Peyer's patch (tissue), 4 donors: ENCODE results near the gene RNF20. TPM values are rescaled to one million over a fixed set of nuclear protein-coding genes. Genes with fewer than 3 reads are reported as not detected.
"Not testable (repeated sequence)": the region's sequence is repeated elsewhere in the genome, so short reads cannot be mapped to it uniquely, and the experiment has no call there.

Source experiments
- DNase-seq, 3 donors: peaks; one replicate each; pipeline ENCODE4 v3.0.0-alpha.2; 2017 to 2019
- H3K27ac ChIP-seq, 4 donors: fragments of 200-600 bp; sonication (generic); one replicate each; pipeline ENCODE4 v1.5.1; 2016 to 2019
- H3K27me3 ChIP-seq, 2 donors: fragments of 200-600 bp; sonication (generic); one replicate each; pipeline ENCODE4 v1.5.1; 2019
- H3K36me3 ChIP-seq, 3 donors: fragments of 200-600 bp; sonication (generic); one replicate each; pipeline ENCODE4 v1.5.1; 2016 to 2019
- H3K4me1 ChIP-seq, 4 donors: fragments of 200-600 bp; sonication (generic); one replicate each; pipeline ENCODE4 v1.5.1; 2016 to 2019
- H3K4me3 ChIP-seq, 4 donors: fragments of 200-600 bp; sonication (generic); 1 replicate in 3 of 4; 2 replicates in 1 of 4; pipeline ENCODE4 v1.5.1; 2016 to 2019; ENCODE audit warnings: mild to moderate bottlenecking in 1 of 4
- H3K9me3 ChIP-seq, 4 donors: fragments of 200-600 bp; sonication (generic); one replicate each; pipeline ENCODE4 v1.5.1; 2016 to 2019; ENCODE audit warnings: mild to moderate bottlenecking in 1 of 4
- POLR2A ChIP-seq, 2 donors: fragments of 450-650 bp; IDR thresholded peaks; one replicate each; pipeline ENCODE4 v1.5.1; 2017; ENCODE audit warnings: antibody characterized with exemption in 2 of 2, mild to moderate bottlenecking in 2 of 2, moderate library complexity in 2 of 2
- total RNA-seq, 4 donors: library from RNA; depleted of rRNA; stranded (reverse); fragments of >200 nt; gene quantifications; one replicate each; pipeline ENCODE4 v1.1.0, GENCODE V29; 2016
- TF ChIP-seq, protein P1 (sequence below), 6 experiments: fragments of 450-650 bp in 4 of 6; fragments of 200-600 bp in 2 of 6; sonication (generic) in 1 of 6; IDR thresholded peaks; one replicate each; pipeline ENCODE4 v1.5.1; 2017 to 2019; ENCODE audit warnings: antibody characterized with exemption in 6 of 6, mild to moderate bottlenecking in 3 of 6, moderate library complexity in 1 of 6

Gene RNF20
- total RNA-seq, 4 donors from 2014 or later = 14.1 to 35.5 (median 16.1) TPM

DNA sequence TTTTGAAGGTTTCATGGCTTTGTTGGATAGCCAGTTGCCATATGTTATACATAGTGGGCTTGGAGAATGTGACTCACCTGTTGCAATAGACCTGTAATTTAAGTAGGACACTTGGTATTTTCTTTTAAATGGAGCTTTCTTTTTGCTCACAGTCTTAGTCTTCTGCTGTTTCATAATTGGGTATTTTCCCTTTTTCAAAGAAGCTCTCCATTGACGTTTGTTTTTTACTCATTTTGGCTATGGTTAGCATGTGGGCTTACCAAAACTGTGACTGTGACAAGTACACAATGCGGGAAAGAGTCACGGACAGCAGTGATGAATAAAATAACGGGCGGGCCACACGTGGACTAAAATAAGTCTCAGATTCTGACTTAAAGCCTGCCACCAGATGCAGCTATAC lies 23.2 kb upstream of the RNF20 start:
- DNase-seq = no peak
- no peaks in the 10 kb centered on the region for H3K9me3 ChIP-seq
- no peaks in the 10 kb centered on the region for H3K27me3 ChIP-seq
- no peak for TF ChIP-seq POLR2A (IDR thresholded peaks at IDR 0.05)
- TF ChIP-seq, protein P1, sequence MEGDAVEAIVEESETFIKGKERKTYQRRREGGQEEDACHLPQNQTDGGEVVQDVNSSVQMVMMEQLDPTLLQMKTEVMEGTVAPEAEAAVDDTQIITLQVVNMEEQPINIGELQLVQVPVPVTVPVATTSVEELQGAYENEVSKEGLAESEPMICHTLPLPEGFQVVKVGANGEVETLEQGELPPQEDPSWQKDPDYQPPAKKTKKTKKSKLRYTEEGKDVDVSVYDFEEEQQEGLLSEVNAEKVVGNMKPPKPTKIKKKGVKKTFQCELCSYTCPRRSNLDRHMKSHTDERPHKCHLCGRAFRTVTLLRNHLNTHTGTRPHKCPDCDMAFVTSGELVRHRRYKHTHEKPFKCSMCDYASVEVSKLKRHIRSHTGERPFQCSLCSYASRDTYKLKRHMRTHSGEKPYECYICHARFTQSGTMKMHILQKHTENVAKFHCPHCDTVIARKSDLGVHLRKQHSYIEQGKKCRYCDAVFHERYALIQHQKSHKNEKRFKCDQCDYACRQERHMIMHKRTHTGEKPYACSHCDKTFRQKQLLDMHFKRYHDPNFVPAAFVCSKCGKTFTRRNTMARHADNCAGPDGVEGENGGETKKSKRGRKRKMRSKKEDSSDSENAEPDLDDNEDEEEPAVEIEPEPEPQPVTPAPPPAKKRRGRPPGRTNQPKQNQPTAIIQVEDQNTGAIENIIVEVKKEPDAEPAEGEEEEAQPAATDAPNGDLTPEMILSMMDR (IDR thresholded peaks at IDR 0.05) = no peak
- H3K4me1 ChIP-seq = no peaks in the 10 kb centered on the region
- H3K36me3 ChIP-seq = no peaks in the 10 kb centered on the region
- H3K27ac ChIP-seq = no peak overlapping the region
- no peak overlapping the region for H3K4me3 ChIP-seq

DNA sequence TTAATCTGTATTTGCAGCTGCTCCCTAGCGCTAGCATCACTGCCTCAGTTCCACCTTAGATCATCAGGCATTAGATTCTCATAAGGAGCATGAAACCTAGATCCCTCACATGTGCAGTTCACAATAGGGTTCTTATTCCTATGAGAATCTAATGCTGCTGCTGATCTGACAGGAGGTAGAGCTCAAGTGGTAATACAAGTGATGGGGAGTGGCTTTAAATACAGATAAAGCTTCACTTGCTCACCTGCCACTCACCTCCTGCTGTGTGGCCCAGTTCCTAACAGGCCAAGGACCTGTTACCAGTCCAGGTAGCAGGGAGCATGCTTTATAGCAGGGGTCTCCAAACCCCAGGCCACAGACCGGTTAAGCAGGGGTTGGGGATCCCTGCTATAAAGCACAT lies 22.6 kb upstream of the RNF20 start:
- Histone ChIP-seq H3K4me3 (no peak overlapping the region), H3K27me3 (no peaks in the 10 kb centered on the region), H3K9me3 (no peaks in the 10 kb centered on the region), H3K4me1 (no peaks in the 10 kb centered on the region), H3K27ac (no peak overlapping the region), H3K36me3 (no peaks in the 10 kb centered on the region)
- no peak for TF ChIP-seq POLR2A (IDR thresholded peaks at IDR 0.05)
- DNase-seq = no peak

DNA sequence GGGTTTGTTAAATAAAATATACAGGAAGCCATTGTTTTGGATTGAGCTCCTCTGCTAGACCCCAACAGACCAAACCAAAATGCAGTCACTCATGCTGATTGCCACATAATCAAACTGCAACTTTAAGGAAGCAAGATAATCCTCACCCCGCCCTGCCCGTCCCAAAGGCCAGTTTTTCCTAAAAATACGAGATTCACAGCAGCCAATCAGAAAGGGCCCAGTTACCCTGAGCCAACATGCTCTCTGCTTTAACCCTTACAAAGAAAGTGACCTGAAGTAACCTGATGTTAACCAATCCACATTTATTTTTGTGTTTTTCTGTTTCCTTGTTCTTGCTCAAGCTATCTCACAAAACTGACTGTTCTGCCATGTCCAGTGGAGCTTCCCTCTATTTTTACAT lies 21.5 kb upstream of the RNF20 start:
- DNase-seq = no peak
- Histone ChIP-seq H3K27me3 (no peaks in the 10 kb centered on the region), H3K4me3 (no peak overlapping the region), H3K9me3 (no peaks in the 10 kb centered on the region), H3K36me3 (no peaks in the 10 kb centered on the region), H3K4me1 (no peaks in the 10 kb centered on the region), H3K27ac (no peak overlapping the region)
- TF ChIP-seq, protein P1 (IDR thresholded peaks at IDR 0.05) = no peak
- TF ChIP-seq POLR2A (IDR thresholded peaks at IDR 0.05) = no peak

DNA sequence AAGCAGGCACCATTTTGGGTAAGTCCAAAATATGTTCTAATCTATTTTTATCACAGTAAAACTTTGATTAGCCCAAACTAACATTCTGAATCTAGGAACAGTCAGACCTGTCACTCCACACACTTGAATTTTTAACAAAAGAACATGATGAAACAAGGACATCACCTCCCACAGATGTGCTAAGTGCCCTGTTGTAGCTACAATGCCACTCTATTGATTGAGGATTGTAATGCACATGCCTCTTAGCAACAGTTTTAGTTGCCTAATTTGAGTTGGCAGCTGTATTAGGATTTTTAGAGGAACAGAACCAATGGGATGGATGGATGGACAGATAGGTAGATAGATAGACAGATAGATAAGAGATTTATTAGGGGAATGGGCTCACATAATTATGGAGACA lies 20.3 kb upstream of the RNF20 start:
- H3K36me3 ChIP-seq = no peaks in the 10 kb centered on the region
- no peak for DNase-seq
- H3K27me3 ChIP-seq = no peaks in the 10 kb centered on the region
- no peaks in the 10 kb centered on the region for H3K4me1 ChIP-seq
- TF ChIP-seq, protein P1 (IDR thresholded peaks at IDR 0.05) = no peak
- no peak for TF ChIP-seq POLR2A (IDR thresholded peaks at IDR 0.05)
- no peaks in the 10 kb centered on the region for H3K9me3 ChIP-seq
- H3K4me3 ChIP-seq = no peak overlapping the region
- H3K27ac ChIP-seq = no peak overlapping the region

DNA sequence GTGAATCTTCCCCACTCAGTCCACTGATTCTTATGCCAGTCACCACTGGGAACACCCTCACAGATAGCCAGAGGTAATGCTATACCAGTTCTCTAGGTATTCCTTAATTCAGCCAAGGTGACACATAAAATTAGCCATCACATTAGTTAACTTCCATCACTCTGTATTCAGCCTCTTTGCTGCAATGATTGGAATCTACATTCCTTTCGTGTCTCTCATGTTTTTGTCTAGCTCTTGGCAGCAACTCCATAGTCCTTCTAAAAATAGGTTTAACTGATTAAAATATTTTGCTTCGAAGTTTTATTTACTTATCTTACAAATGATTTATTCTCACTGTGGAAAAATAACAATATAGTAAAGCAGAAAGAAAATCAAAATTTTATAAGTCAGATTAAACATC lies 19.6 kb upstream of the RNF20 start:
- Histone ChIP-seq H3K27ac (no peak overlapping the region), H3K27me3 (no peaks in the 10 kb centered on the region), H3K9me3 (no peaks in the 10 kb centered on the region), H3K36me3 (no peaks in the 10 kb centered on the region), H3K4me3 (no peak overlapping the region), H3K4me1 (no peaks in the 10 kb centered on the region)
- no peak for DNase-seq
- no peak for TF ChIP-seq POLR2A (IDR thresholded peaks at IDR 0.05)
- TF ChIP-seq, protein P1 (IDR thresholded peaks at IDR 0.05) = no peak

DNA sequence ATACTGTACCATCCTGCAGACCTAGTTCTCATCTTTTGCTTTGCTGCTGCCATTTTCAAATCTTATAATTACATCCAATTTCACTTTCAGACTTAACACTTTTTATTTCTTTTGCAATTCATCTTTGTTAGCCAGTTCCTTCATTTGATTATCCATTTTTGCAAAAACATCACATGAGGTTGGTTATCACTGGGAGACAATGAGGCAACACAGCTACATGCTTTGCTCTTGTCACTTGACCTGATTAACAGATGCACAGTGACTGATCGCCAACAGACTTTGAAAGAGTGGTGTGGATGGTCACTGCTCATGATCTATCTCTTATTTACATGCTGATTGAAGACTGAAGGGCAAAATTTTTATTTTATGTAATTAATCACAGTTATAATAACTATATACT lies 17.0 kb upstream of the RNF20 start:
- TF ChIP-seq, protein P1 (IDR thresholded peaks at IDR 0.05) = no peak
- no peak for TF ChIP-seq POLR2A (IDR thresholded peaks at IDR 0.05)
- Histone ChIP-seq H3K9me3 (no peaks in the 10 kb centered on the region), H3K36me3 (no peaks in the 10 kb centered on the region), H3K27ac (no peak overlapping the region), H3K4me1 (no peaks in the 10 kb centered on the region), H3K4me3 (no peak overlapping the region), H3K27me3 (no peaks in the 10 kb centered on the region)
- no peak for DNase-seq

DNA sequence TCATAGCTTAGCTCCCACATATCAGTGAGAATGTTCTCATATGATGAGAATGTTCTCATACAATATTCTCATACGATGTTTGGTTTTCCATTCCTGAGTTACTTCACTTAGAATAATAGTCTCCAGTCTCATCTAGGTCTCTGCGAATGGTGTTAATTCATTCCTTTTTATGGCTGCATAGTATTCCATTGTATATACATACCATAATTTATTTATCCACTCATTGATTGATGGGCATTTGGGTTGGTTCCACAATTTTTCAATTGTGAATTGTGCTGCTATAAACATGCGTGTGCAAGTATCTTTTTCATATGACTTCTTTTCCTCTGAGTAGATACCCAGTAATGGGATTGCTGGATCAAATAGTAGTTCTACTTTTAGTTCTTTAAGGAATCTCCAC lies 15.2 kb upstream of the RNF20 start:
- H3K27ac ChIP-seq, H3K4me1 ChIP-seq, H3K27me3 ChIP-seq, DNase-seq, H3K9me3 ChIP-seq, H3K36me3 ChIP-seq, H3K4me3 ChIP-seq: not testable (repeated sequence)
